HepG2 (cell line): ENCODE measurements around the gene FAM222B. TPM values are rescaled to one million over a fixed set of nuclear protein-coding genes. Genes with fewer than 3 reads are reported as not detected.

Experiments used
- ARID4A ChIP-seq: sonication (generic); formaldehyde crosslinking; IDR thresholded peaks from 2 replicates; pipeline ENCODE4 v1.5.0; 2020; ENCODE audit warnings: mild to moderate bottlenecking, missing genetic modification reagents, borderline replicate concordance
- ATAD3A ChIP-seq: sonication (generic); formaldehyde crosslinking; IDR thresholded peaks from 2 replicates; pipeline ENCODE4 v1.4.0; 2020; ENCODE audit warnings: missing genetic modification reagents
- KMT2A ChIP-seq: sonication (generic); formaldehyde crosslinking; IDR thresholded peaks from 2 replicates; pipeline ENCODE4 v1.4.0; 2020; ENCODE audit warnings: missing genetic modification reagents
- NR3C1 ChIP-seq: sonication (generic); formaldehyde crosslinking; IDR thresholded peaks from 2 replicates; pipeline ENCODE4 v1.4.0; 2020; ENCODE audit warnings: missing genetic modification reagents
- SKIL ChIP-seq: sonication (generic); formaldehyde crosslinking; IDR thresholded peaks from 2 replicates; pipeline ENCODE4 v1.8.0; 2022; ENCODE audit warnings: missing genetic modification reagents, mild to moderate bottlenecking, moderate library complexity, borderline replicate concordance
- SPEN ChIP-seq: sonication (generic); formaldehyde crosslinking; IDR thresholded peaks from 2 replicates; pipeline ENCODE4 v1.5.1; 2020; ENCODE audit warnings: low read depth, mild to moderate bottlenecking, missing genetic modification reagents
- THAP11 ChIP-seq: IDR thresholded peaks from 2 replicates; pipeline ENCODE4 v1.6.1; 2016; ENCODE audit warnings: missing biosample characterization, missing genetic modification reagents
- ZNF580 ChIP-seq: IDR thresholded peaks from 2 replicates; pipeline ENCODE4 v1.6.1; 2016; ENCODE audit warnings: low read depth, borderline replicate concordance
- ZNF652 ChIP-seq: IDR thresholded peaks from 2 replicates; pipeline ENCODE4 v1.6.1; 2016; ENCODE audit warnings: low read depth, borderline replicate concordance
- ZNF746 ChIP-seq: sonication (generic); formaldehyde crosslinking; IDR thresholded peaks from 2 replicates; pipeline ENCODE4 v1.8.0; 2022; ENCODE audit warnings: mild to moderate bottlenecking, missing genetic modification reagents
- ZNF792 ChIP-seq: IDR thresholded peaks from 2 replicates; pipeline ENCODE4 v1.6.1; 2016
- polyA plus RNA-seq, 8 experiments: library from polyadenylated mRNA; depleted of rRNA in 3 of 8; stranded (reverse) in 7 of 8; unstranded in 1 of 8; fragments of >200 nt; fragmentation: Illumina TruSeq in 4 of 8; extraction: Trizol in 4 of 8; gene quantifications; 2 replicates each; pipeline versions ENCODE4 v1.2.1 to v1.2.3, GENCODE V29; 2011 to 2016; ENCODE audit warnings: low read depth in 4 of 8, missing spikeins in 1 of 8, mixed read lengths in 1 of 8; ENCODE audit not compliant: insufficient read depth in 1 of 8
- total RNA-seq, 5 experiments: library from RNA; depleted of rRNA; stranded (reverse); fragments of >200 nt; fragmentation: Illumina TruSeq; extraction: Trizol; gene quantifications; 2 replicates each; pipeline ENCODE4 v1.2.3, GENCODE V29; 2016; ENCODE audit warnings: low read depth in 1 of 5
- TF ChIP-seq, protein P1 (sequence below): sonication (generic); formaldehyde crosslinking; IDR thresholded peaks from 2 replicates; pipeline ENCODE4 v1.4.0; 2020; ENCODE audit warnings: missing genetic modification reagents
- TF ChIP-seq, protein P2 (sequence below), 2 experiments: sonication (generic) in 1 of 2; formaldehyde crosslinking in 1 of 2; IDR thresholded peaks; 2 replicates each; pipeline versions ENCODE4 v1.4.0 to v1.6.1; 2016 to 2020; ENCODE audit warnings: borderline replicate concordance in 1 of 2, low read depth in 1 of 2, mild to moderate bottlenecking in 1 of 2, missing genetic modification reagents in 1 of 2

FAM222B gene
- total and polyA plus RNA-seq, 2 of the 13 experiments (the other 11 are each of a cell fraction or from before 2014, with no cell fraction given) = 3.5 to 7.3 TPM

DNA sequence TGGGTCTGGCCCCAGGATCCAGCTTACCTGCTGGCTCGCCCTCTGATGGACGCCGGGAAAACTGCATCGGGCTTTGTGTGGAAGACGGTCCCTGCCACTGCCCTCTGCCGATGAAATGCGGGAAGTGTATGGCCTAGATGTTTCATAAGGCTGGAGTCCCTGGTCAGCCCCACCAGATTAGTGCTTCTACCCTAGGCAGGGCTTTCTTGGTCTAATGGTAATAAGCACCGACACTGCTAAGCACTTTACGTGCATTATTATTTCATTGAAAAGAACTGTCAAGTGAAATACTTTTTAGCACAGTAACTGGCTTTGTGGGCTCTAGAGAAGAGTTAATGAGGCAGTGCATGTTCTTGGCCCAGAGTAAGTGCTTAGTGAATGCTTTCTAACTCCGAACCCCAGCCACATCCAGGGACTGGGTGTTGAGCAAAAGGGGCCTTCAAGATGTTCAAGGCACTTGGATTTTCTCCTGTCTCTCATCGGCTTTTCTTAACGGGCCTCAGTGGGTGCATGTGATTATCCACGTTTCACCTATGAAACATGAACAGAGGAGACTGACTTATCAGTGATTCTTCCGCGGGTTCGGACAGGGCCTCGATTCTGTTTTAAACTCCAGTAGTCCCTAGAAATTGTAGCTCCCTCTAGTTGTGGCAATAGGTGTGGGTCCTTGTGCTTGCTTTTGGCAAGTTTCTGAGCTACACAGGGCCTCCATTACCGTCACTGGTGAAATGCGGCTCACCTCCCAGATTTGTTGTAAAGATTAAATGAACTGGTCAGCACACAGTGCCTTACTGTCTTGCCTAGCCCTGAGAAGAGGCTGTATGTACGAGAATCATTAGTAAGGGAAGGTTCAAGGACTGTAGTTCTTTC is 92.2 kb downstream of the FAM222B start (continued):
- TF ChIP-seq, protein P1, sequence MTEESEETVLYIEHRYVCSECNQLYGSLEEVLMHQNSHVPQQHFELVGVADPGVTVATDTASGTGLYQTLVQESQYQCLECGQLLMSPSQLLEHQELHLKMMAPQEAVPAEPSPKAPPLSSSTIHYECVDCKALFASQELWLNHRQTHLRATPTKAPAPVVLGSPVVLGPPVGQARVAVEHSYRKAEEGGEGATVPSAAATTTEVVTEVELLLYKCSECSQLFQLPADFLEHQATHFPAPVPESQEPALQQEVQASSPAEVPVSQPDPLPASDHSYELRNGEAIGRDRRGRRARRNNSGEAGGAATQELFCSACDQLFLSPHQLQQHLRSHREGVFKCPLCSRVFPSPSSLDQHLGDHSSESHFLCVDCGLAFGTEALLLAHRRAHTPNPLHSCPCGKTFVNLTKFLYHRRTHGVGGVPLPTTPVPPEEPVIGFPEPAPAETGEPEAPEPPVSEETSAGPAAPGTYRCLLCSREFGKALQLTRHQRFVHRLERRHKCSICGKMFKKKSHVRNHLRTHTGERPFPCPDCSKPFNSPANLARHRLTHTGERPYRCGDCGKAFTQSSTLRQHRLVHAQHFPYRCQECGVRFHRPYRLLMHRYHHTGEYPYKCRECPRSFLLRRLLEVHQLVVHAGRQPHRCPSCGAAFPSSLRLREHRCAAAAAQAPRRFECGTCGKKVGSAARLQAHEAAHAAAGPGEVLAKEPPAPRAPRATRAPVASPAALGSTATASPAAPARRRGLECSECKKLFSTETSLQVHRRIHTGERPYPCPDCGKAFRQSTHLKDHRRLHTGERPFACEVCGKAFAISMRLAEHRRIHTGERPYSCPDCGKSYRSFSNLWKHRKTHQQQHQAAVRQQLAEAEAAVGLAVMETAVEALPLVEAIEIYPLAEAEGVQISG (CRISPR knock-in tag) = peak; percentile 68; the same call in 1 of the 2 replicates
- TF ChIP-seq KMT2A (CRISPR knock-in tag) = peak; percentile 16; the same call in 1 of the 2 replicates
- peak; percentile 41; the same call in 1 of the 2 replicates for TF ChIP-seq ZNF652 (CRISPR knock-in tag)
- peak; percentile 63; the same call in 1 of the 2 replicates for TF ChIP-seq ZNF580 (CRISPR knock-in tag)
- no peak for TF ChIP-seq SPEN (CRISPR knock-in tag)
- TF ChIP-seq ATAD3A (CRISPR knock-in tag) = no peak
- peak; percentile 38; the same call in 1 of the 2 replicates for TF ChIP-seq ZNF792 (CRISPR knock-in tag)
- TF ChIP-seq ZNF746 = no peak
- TF ChIP-seq SKIL = no peak
- TF ChIP-seq ARID4A = peak; percentile 54; the same call in 1 of the 2 replicates
- TF ChIP-seq, protein P2, sequence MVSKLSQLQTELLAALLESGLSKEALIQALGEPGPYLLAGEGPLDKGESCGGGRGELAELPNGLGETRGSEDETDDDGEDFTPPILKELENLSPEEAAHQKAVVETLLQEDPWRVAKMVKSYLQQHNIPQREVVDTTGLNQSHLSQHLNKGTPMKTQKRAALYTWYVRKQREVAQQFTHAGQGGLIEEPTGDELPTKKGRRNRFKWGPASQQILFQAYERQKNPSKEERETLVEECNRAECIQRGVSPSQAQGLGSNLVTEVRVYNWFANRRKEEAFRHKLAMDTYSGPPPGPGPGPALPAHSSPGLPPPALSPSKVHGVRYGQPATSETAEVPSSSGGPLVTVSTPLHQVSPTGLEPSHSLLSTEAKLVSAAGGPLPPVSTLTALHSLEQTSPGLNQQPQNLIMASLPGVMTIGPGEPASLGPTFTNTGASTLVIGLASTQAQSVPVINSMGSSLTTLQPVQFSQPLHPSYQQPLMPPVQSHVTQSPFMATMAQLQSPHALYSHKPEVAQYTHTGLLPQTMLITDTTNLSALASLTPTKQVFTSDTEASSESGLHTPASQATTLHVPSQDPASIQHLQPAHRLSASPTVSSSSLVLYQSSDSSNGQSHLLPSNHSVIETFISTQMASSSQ (IDR thresholded peaks at IDR 0.05; ENCODE audit: low read depth) = no peak
- TF ChIP-seq, protein P2 (CRISPR knock-in tag; IDR thresholded peaks at IDR 0.05; ENCODE audit: borderline replicate concordance) = 0 out of 2 replicates have a peak, but pooled peaks have one; percentile 15
- no peak for TF ChIP-seq NR3C1 (CRISPR knock-in tag)
- TF ChIP-seq THAP11 (CRISPR knock-in tag) = peak; percentile 76
